Activated CD8-positive, alpha-beta memory T cell treated with anti-CD3 and anti-CD28 coated beads, Interleukin-2, amount 10 ng/mL, durations not matched to agents 7 days and 5 days (primary cell): Measurements from ENCODE around the gene CTXN2. TPM values are rescaled to one million over a fixed set of nuclear protein-coding genes. Genes with fewer than 3 reads are reported as not detected.

Experiments used
- ATAC-seq: fragments of 150-1000 bp; cut with Tn5 transposase; one replicate; pipeline ENCODE4 v1.10.0; 2021; ENCODE audit warnings: moderate library complexity
- CTCF ChIA-PET: fragments of 350-600 bp; sonication (Branson Sonifier 250); formaldehyde crosslinking; loops from one replicate; lab custom pipeline; 2021; ENCODE audit warnings: antibody characterized with exemption; lab: Charles Lee
- DNase-seq: peaks from one replicate; pipeline ENCODE4 v3.0.0-alpha.2; 2020
- H3K27ac Mint-ChIP-seq: one replicate; pipeline ENCODE4 v1.8.0; 2021; ENCODE audit warnings: mild to moderate bottlenecking, mixed read lengths
- H3K27me3 Mint-ChIP-seq: one replicate; pipeline ENCODE4 v1.8.0; 2021; ENCODE audit warnings: mixed read lengths
- H3K36me3 Mint-ChIP-seq: one replicate; pipeline ENCODE4 v1.8.0; 2021; ENCODE audit warnings: mild to moderate bottlenecking, mixed read lengths
- H3K4me1 Mint-ChIP-seq: one replicate; pipeline ENCODE4 v1.8.0; 2021; ENCODE audit warnings: mixed read lengths
- H3K4me3 Mint-ChIP-seq: one replicate; pipeline ENCODE4 v1.8.0; 2021; ENCODE audit warnings: mild to moderate bottlenecking, moderate library complexity, mixed read lengths
- H3K9me3 Mint-ChIP-seq: one replicate; pipeline ENCODE4 v1.8.0; 2022; ENCODE audit warnings: low read depth, mixed read lengths
- total RNA-seq, 2 experiments: library from RNA; stranded (reverse); gene quantifications; one replicate each; pipeline ENCODE4 v1.2.3, GENCODE V29; 2021

CTXN2 gene
- total RNA-seq, 2 experiments from 2014 or later: not detected

DNA sequence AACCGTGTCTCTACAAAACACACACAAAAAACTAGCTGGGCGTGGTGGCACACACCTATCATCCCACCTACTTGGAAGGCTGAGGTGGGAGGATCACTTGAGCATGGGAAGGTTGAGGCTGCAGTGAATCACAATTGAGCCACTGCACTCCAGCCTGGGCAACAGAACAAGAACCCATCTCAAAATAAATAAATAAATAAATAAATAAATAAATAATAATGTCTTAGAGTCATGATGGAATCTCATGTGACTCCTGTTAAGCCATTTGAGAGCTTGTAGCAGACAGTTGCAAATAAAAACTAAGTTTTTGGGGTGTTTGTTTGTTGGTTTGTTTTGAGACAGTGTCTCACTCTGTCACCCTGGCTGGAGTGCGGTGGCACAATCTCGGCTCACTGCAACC, 47.9 kb downstream of the CTXN2 start:
- CTCF ChIA-PET: no interaction called here
- H3K4me3 Mint-ChIP-seq: no peak overlapping the region
- H3K27me3 Mint-ChIP-seq: peaks cover 4% of the 10 kb centered on the region
- no peak for DNase-seq
- no peak overlapping the region for H3K27ac Mint-ChIP-seq
- H3K9me3 Mint-ChIP-seq: no peaks in the 10 kb centered on the region
- no peaks in the 10 kb centered on the region for H3K36me3 Mint-ChIP-seq
- no peak for ATAC-seq
- H3K4me1 Mint-ChIP-seq: no peaks in the 10 kb centered on the region

DNA sequence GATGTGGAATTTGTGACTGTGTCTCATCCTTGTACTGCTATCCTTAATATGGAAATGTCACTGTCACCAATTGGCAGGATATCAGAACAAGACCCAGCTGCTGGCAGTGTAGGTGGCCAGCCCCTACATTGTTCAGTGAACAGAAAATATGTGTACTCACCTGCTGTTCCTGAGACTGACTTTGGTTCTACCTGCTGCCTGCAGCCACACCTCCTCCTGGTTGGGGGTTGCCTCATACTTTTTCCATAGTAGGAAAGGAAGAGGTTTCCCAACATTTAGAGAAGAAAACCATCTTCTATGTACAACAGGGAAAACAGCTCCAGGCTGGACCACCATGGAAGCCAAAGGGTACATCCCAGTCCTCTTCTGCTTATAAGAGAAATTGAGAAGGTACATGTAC, 50.5 kb downstream of the CTXN2 start:
- ATAC-seq (no peak), DNase-seq (no peak)
- H3K9me3 Mint-ChIP-seq: no peaks in the 10 kb centered on the region
- peaks cover 8% of the 10 kb centered on the region for H3K27me3 Mint-ChIP-seq
- H3K36me3 Mint-ChIP-seq: no peaks in the 10 kb centered on the region
- H3K4me3 Mint-ChIP-seq: no peak overlapping the region
- H3K27ac Mint-ChIP-seq: no peak overlapping the region
- no peaks in the 10 kb centered on the region for H3K4me1 Mint-ChIP-seq
- CTCF ChIA-PET: no interaction called here

DNA sequence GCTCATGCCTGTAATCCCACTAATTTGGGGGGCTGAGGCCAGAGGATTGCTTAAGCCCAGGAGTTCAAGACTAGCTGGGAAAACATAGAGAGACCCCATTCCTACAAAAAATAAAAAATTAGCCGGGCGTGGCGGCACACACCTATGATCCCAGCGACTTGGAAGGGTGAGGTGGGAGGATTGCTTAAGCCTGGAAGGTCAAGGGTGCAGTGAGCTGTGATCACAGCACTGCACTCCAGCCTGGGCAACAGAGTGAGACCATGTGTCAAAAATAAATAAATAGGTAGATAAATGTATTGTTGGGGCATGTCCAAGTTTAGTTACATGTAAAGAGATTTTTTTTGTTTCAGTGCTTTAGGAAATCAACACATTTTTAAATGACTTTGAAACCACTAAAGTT, 51.1 kb downstream of the CTXN2 start:
- Mint-ChIP-seq H3K9me3 (no peaks in the 10 kb centered on the region), H3K4me1 (no peaks in the 10 kb centered on the region), H3K27ac (no peak overlapping the region), H3K27me3 (peaks cover 8% of the 10 kb centered on the region), H3K4me3 (no peak overlapping the region), H3K36me3 (no peaks in the 10 kb centered on the region)
- CTCF ChIA-PET: no interaction called here
- no peak for DNase-seq
- ATAC-seq: no peak

DNA sequence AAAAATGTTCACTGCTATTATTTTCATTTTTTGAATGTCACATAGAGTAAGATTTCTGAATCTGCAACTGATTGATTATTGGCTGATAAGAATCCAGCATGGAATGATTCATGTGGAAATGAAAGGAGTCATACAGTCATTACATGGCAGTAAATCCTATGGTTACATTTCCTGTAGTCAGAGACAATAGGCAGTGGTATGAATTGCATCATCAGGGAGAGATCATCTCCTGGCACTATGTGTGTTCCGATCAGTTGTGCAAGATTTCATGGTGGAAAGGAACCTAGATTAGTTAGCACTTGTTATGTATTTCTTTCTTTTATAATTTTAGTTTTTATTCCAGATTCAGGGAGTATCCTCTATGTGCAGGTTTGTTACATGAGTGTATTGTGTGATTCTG, 53.5 kb downstream of the CTXN2 start:
- DNase-seq: no peak
- Mint-ChIP-seq H3K27me3 (peaks cover 11% of the 10 kb centered on the region), H3K36me3 (no peaks in the 10 kb centered on the region), H3K4me1 (no peaks in the 10 kb centered on the region), H3K4me3 (no peak overlapping the region), H3K9me3 (no peaks in the 10 kb centered on the region), H3K27ac (no peak overlapping the region)
- no peak for ATAC-seq
- CTCF ChIA-PET: no interaction called here

DNA sequence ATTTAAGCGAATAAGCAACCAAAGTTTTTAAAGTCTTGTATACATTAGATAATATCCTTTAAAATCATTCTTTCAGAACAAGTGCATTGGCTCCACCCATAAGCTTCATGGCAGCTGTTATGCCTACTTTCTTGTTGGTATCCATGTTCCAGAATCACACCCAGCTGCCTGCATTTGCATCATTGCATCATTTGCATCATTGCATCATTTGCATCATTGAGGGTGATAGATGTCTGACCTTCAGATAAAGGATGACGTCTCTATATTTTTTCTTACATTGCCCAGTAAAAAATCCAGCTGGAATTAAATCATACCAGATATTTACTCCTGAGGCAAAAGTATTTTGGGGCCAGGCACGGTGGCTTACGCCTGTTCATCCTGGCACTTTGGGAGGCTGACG, 56.9 kb downstream of the CTXN2 start:
- Mint-ChIP-seq H3K4me3 (no peak overlapping the region), H3K4me1 (no peaks in the 10 kb centered on the region), H3K27ac (no peak overlapping the region), H3K27me3 (peaks cover 14% of the 10 kb centered on the region), H3K9me3 (no peaks in the 10 kb centered on the region), H3K36me3 (no peaks in the 10 kb centered on the region)
- CTCF ChIA-PET: no interaction called here
- DNase-seq: no peak
- ATAC-seq: no peak

DNA sequence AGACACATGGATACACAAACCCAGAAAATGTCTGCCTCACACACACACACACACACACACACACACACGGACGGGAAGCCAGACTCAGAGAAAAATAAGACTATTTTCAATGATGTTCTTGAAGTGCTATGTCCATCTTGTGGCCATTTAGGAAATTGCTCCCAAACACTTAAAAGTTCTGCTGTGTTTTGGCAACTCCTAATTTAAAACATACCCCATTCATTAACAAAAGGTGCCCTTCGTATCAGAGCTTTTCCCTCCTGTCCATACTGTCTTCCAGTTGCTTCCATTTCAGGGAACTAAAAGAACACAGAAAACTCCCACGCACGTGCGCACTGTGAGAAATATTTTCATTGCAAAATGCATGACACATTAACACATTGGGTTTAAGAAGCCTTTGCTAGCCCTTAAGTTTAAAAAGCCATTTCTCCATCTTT, 59.2 kb downstream of the CTXN2 start:
- ATAC-seq (no peak), DNase-seq (no peak)
- no peak overlapping the region for H3K27ac Mint-ChIP-seq
- no peaks in the 10 kb centered on the region for H3K4me1 Mint-ChIP-seq
- H3K36me3 Mint-ChIP-seq: no peaks in the 10 kb centered on the region
- peaks cover 11% of the 10 kb centered on the region for H3K27me3 Mint-ChIP-seq
- CTCF ChIA-PET: interaction anchor here (1.0 kb wide), 1 partner anchor 136 kb away, joined by 3 read pairs; no protein-coding TSS in a partner anchor
- H3K9me3 Mint-ChIP-seq: no peaks in the 10 kb centered on the region
- H3K4me3 Mint-ChIP-seq: no peak overlapping the region

DNA sequence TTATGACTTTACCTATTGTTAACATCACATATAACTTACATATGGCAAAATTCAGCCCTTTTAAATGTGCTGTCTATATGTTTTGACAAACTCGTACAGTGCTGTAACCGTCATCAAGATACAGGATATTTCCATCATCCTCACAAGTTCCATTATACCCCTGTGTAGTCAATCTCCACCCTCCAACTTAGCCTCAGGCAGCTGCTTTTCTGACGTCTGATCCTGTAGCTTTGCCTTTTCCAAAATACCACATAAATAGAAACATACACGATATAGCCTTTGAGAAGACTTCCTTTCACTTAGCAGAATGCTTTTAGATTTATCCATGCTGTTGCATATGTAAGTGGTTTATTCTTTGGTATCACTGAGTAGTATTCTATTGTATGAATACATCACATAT, 61.7 kb downstream of the CTXN2 start:
- Mint-ChIP-seq H3K4me3 (no peak overlapping the region), H3K9me3 (no peaks in the 10 kb centered on the region), H3K27ac (no peak overlapping the region), H3K36me3 (no peaks in the 10 kb centered on the region), H3K4me1 (no peaks in the 10 kb centered on the region), H3K27me3 (peaks cover 9% of the 10 kb centered on the region)
- DNase-seq: no peak
- ATAC-seq: no peak
- CTCF ChIA-PET: interaction anchor here (1.1 kb wide), 1 partner anchor 33 kb away, joined by 3 read pairs; no protein-coding TSS in a partner anchor

Other genes with a start within 250 kb of the CTXN2 start
- not detected for gene SLC24A5, start 70.7 kb upstream of the CTXN2 start, total RNA-seq
- gene MYEF2, start 13.4 kb upstream of the CTXN2 start, total RNA-seq: 10 to 100 TPM; 19.9 to 25.8 TPM
- not detected for gene SLC12A1, start 14.6 kb downstream of the CTXN2 start, total RNA-seq
- gene DUT, start 139.8 kb downstream of the CTXN2 start, total RNA-seq: 100 to 1,000 TPM; 348 to 349 TPM